Omental fat pad (tissue), 4 donors: ENCODE results near the gene WNK3. TPM values are rescaled to one million over a fixed set of nuclear protein-coding genes. Genes with fewer than 3 reads are reported as not detected.
"Not testable (repeated sequence)": the region's sequence is repeated elsewhere in the genome, so short reads cannot be mapped to it uniquely, and the experiment has no call there.

Source experiments
- ATAC-seq: fragments of 150-250 bp; one replicate; pipeline ENCODE4 v1.9.1; 2016; ENCODE audit warnings: mild to moderate bottlenecking, moderate library complexity; ENCODE audit not compliant: low FRiP score
- DNase-seq: peaks from one replicate; pipeline ENCODE4 v3.0.0-alpha.2; 2019; ENCODE audit warnings: low spot score
- total RNA-seq, 4 donors: library from RNA; depleted of rRNA; stranded (reverse); fragments of >200 nt; gene quantifications; one replicate each; pipeline ENCODE4 v1.1.0, GENCODE V29; 2016
- TF ChIP-seq, protein P1 (sequence below), 3 donors: fragments of 450-650 bp; IDR thresholded peaks; one replicate each; pipeline ENCODE4 v1.5.1; 2016 to 2017; ENCODE audit warnings: antibody characterized with exemption in 3 of 3, mild to moderate bottlenecking in 3 of 3, moderate library complexity in 2 of 3

WNK3 gene
- 1 to 10 TPM; 1.4 to 2.7 (median 1.6) TPM for total RNA-seq

DNA sequence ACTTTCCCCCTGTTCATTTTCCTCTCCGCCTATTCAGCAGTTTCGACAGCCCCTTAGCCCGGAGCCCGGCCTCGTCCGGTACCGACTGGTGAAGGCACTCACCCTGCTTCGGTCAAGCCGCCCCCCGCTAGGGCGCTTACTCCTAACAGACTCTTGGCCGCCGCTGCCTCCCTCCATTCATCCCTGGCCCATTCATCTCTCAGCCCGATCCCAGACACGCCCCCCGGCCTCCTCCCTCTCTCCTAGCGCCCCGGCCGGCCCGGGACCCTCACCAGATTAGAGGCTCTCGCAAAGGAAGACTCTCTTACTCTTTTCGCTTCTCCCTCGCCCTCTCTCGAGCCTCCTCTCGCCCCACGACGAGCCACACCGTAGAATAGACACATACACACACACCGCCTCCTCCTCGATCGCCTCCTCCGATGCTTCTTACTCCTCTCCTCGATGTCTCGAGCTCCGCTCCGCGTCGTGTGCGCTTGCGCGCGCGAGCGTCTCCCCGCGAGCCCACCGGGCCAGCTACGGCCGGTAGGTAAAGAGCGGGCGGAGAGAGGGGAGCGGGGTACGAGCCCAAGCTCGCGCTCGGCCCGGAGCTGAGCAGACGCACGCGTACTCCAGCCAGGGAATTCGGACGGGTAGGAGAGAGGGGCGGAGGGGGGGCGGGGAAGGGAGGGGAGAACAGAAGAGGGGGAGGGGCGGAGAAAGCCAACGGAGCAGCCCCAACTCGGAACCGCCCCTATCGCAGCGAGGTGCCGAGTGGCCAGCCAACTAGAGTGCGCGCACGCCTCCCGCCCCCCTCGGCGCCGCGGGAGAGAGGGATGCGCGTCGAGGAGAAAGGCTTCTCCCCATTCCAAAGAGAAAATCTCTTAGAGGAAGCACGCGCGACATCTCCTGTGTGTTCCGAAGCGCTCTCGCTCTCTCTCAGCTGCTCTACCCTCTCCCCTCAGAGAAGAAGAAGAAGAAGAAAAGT lies at the start of gene WNK3:
Gene WNK3 (minus strand): TSS at position 633 of the 964 bp plus-strand sequence.
- ATAC-seq (peak; percentile 86), DNase-seq (peak; percentile 27)
- TF ChIP-seq, protein P1, sequence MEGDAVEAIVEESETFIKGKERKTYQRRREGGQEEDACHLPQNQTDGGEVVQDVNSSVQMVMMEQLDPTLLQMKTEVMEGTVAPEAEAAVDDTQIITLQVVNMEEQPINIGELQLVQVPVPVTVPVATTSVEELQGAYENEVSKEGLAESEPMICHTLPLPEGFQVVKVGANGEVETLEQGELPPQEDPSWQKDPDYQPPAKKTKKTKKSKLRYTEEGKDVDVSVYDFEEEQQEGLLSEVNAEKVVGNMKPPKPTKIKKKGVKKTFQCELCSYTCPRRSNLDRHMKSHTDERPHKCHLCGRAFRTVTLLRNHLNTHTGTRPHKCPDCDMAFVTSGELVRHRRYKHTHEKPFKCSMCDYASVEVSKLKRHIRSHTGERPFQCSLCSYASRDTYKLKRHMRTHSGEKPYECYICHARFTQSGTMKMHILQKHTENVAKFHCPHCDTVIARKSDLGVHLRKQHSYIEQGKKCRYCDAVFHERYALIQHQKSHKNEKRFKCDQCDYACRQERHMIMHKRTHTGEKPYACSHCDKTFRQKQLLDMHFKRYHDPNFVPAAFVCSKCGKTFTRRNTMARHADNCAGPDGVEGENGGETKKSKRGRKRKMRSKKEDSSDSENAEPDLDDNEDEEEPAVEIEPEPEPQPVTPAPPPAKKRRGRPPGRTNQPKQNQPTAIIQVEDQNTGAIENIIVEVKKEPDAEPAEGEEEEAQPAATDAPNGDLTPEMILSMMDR (IDR thresholded peaks at IDR 0.05), result no peak

DNA sequence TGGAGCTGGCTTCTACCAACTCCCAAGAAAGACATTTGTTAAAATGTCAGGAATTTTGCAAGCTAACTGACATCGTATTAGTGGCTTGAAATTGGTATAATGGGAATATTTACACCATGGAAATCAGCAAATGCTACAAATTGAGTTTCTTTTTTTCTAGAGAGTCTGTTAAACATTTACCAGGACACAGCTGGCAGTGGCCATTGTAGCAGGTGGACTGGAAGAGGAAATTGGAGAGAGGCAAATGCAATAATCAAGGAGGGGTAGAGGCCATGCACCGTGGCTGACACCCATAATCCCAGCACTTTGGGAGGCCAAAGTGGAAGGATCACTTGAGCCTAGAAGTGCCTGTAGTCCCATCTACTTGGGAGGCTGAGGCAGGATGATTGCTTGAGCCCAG lies 49.4 kb upstream of the WNK3 start:
- no peak for ATAC-seq
- no peak for DNase-seq
- TF ChIP-seq, protein P1 (IDR thresholded peaks at IDR 0.05), result no peak

DNA sequence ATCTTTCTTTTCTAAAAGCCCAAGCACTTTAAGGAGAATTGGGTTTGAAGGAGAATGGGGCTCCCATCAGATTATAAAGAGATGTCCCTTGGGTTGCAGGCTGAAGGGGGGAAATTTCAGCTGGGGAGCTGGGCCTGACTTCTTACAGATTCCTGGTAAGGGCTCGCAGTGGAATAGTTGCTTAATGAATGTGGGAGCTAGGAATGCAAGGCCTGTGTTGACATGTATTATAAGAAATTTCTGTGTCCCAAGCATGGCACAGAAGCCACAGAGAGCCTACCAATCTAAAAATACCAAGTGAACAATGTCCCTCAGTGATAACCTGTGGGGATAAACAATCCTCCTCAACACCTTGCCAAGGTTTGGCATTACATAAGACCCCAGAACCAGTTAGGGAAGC lies 39.3 kb upstream of the WNK3 start:
- TF ChIP-seq, protein P1 (IDR thresholded peaks at IDR 0.05), result no peak

DNA sequence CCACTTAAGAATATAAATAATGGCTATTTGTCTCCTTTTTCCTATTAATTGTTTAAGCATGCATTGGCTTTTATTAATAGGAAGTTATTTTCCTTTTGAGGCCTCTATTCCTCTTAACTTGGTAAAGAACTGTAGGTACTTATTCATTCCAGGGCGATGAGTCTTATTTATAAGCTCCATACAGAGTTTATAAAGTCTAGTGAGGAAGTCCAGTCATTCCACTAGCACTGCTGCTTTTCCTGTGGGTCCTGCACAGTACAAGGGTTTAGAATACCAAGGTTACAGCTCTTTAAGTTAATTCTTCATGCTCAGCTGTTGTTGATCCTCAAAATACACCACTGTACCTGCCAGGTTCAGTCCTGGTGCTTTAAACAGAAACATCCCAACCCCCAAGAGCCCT lies 28.5 kb upstream of the WNK3 start:
- TF ChIP-seq, protein P1 (IDR thresholded peaks at IDR 0.05), result no peak
- no peak for ATAC-seq
- no peak for DNase-seq

More for the DNA sequence above, 39.3 kb upstream of the WNK3 start:
- DNase-seq (no peak), ATAC-seq (no peak)

DNA sequence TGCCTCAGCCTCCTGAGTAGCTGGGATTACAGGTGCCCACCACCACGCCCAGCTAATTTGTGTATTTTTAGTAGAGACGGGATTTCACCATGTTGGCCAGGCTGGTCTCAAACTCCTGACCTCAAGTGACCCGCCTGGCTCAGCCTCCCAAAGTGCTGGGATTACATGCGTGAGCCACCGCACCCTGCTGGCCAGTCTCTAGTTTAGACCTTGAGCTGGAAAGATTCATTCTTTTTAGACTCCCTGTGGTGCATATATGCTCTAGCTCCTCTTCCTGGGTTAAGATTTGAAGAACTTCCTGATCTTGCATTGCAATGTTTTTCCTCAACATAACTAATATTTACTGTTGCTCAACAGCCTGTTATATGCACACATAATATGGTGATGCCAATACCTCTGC lies 26.8 kb upstream of the WNK3 start:
- ATAC-seq, DNase-seq: not testable (repeated sequence)

DNA sequence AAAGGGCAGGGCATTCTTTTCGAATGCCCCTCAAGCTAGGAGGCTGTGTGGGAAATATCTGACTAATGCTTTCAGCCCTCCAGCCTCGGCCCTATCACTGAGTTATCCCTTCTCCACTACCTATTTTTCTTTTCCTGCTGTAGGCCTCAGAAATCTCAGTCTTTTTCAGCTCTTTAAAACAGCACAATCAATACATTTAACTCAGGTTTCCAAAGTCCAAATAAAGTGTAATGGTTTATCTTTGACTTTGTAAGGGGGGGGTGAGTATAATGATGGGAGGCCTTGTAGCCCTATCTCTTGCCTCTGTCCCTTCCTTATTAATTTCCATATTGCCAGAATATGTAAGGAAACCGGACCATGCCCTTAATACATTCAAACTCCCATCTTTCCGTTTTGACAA lies 1.6 kb upstream of the WNK3 start:
- ATAC-seq (no peak), DNase-seq (no peak)
- TF ChIP-seq, protein P1 (IDR thresholded peaks at IDR 0.05), result no peak

DNA sequence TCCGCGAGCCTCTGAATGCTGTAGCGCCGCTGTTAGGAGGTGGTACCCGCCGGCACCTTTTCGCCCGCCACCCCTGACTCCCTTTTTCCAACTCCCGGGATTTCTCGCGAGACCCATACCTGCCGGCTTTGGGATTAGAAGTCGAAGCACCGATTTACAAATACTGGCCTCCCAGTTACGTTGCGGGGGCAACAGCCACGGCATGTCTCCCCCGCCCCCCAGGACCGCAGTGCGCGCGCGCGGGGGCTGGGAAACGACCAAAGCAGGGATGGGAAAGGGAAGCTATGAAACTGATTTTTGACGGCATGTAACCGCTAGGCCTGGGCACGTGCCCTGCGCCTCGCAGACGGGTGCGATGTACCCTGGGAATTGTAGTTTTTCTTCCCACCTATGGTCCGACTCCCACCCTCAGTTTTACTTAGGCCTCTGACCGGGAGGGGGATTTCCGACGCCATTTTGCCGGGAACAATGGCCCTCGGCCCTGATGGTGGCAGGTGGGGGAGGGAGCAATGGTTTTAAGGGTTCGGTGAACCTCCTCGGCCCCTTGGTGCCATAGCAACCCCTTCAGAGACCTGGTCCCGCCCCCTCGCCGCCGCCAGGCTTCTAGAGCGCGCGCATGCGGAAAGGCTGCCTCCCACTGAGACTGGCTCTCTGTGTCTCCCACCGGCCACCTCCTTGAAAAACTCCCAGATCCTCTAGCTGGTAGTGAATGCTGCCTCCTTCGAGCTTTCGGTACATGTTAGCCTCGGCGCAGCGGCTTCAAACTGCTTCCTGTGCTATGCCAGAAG lies 772 bp upstream of the WNK3 start:
- TF ChIP-seq, protein P1 (IDR thresholded peaks at IDR 0.05), result no peak
- DNase-seq (no peak), ATAC-seq (peak; percentile 21)
